HL-60 (cell line): ENCODE data around the gene ZSCAN5B.

Experiments used
- CTCF ChIP-seq: IDR thresholded peaks from one replicate; pipeline ENCODE4 v1.5.1; 2011; ENCODE audit warnings: low read length, control low read depth, inconsistent platforms; ENCODE audit not compliant: insufficient read depth
- GABPA ChIP-seq: IDR thresholded peaks from 2 replicates; pipeline ENCODE4 v1.6.1; 2012; ENCODE audit warnings: low read depth
- POLR2AphosphoS5 ChIP-seq: IDR thresholded peaks from 2 replicates; pipeline ENCODE4 v1.6.1; 2012; ENCODE audit warnings: low read depth
- REST ChIP-seq: IDR thresholded peaks from 2 replicates; pipeline ENCODE4 v1.6.1; 2012; ENCODE audit warnings: low read depth; ENCODE audit not compliant: insufficient replicate concordance
- SPI1 ChIP-seq: IDR thresholded peaks from 2 replicates; pipeline ENCODE4 v1.6.1; 2012; ENCODE audit warnings: low read depth, mild to moderate bottlenecking, borderline replicate concordance

- TF ChIP-seq CTCF = no peak
- no peak for TF ChIP-seq SPI1
- TF ChIP-seq REST = no peak
- TF ChIP-seq POLR2AphosphoS5 = no peak
- TF ChIP-seq GABPA = no peak
Observed at GRCh38 chr19:56174550-56174949, 23.0 kb downstream of the ZSCAN5B start.
